ENCODE measurements around the gene MLXIP. TPM values are rescaled to one million over a fixed set of nuclear protein-coding genes. Genes with fewer than 3 reads are reported as not detected.

The MLXIP gene
- total and polyA plus RNA-seq, 2 of the 13 experiments (the other 11 are each of a cell fraction or from before 2014, with no cell fraction given) = 5.3 to 6.7 TPM

DNA sequence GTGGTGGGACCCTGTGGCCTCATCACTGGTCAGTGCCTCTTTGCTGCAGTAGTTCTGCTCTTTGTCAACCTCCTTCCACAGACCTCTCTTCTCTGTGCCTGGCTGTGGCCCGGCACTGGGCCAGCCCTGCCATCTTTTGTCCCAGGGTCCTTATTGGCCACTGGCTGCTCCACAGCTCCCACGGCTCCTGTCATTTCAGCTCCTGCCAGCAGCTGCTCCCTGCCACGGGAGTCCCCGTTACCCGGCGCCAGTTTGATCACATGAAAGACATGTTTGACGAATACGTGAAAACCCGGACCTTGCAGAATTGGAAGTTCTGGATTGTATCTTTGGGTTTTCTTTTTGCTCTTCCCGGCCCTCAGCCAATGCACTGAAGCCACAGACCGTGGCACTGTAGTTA is 60.1 kb downstream of the MLXIP start (continued):
- TF ChIP-seq, protein P1, sequence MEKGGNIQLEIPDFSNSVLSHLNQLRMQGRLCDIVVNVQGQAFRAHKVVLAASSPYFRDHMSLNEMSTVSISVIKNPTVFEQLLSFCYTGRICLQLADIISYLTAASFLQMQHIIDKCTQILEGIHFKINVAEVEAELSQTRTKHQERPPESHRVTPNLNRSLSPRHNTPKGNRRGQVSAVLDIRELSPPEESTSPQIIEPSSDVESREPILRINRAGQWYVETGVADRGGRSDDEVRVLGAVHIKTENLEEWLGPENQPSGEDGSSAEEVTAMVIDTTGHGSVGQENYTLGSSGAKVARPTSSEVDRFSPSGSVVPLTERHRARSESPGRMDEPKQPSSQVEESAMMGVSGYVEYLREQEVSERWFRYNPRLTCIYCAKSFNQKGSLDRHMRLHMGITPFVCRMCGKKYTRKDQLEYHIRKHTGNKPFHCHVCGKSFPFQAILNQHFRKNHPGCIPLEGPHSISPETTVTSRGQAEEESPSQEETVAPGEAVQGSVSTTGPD (CRISPR knock-in tag; IDR thresholded peaks at IDR 0.05) = no peak
- no peak for TF ChIP-seq SP1 (IDR thresholded peaks at IDR 0.05)
- no peak for TF ChIP-seq SP1 (CRISPR knock-in tag; IDR thresholded peaks at IDR 0.05)

DNA sequence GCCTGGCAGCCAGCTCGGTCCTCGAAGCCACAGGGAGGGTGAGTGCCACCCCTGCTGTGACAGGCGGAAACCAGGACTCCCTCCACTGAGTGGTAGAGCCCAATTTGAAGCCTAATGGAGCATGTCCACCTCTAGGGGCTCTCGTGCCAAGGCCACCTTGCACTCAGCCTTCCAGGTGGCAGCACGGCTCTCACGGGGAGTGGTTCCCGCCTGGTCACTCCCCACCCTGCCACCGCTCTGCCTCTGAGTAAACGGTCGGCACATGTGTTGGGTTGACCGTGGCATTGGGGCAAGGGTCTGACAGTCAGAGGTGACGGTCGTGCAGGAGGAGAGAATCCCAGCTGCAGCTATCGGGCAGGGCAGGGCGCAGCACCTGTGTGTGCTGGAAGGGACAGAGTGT is 60.7 kb downstream of the MLXIP start:
- no peak for DNase-seq (ENCODE audit: low spot score)
- TF ChIP-seq NR3C1 (CRISPR knock-in tag; IDR thresholded peaks at IDR 0.05) = no peak
- TF ChIP-seq ZNF451 (CRISPR knock-in tag; IDR thresholded peaks at IDR 0.05) = no peak
- TF ChIP-seq, protein P2, sequence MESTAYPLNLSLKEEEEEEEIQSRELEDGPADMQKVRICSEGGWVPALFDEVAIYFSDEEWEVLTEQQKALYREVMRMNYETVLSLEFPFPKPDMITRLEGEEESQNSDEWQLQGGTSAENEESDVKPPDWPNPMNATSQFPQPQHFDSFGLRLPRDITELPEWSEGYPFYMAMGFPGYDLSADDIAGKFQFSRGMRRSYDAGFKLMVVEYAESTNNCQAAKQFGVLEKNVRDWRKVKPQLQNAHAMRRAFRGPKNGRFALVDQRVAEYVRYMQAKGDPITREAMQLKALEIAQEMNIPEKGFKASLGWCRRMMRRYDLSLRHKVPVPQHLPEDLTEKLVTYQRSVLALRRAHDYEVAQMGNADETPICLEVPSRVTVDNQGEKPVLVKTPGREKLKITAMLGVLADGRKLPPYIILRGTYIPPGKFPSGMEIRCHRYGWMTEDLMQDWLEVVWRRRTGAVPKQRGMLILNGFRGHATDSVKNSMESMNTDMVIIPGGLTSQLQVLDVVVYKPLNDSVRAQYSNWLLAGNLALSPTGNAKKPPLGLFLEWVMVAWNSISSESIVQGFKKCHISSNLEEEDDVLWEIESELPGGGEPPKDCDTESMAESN (CRISPR knock-in tag; conservative IDR thresholded peaks at IDR 0.05) = no peak
- TF ChIP-seq, protein P3, sequence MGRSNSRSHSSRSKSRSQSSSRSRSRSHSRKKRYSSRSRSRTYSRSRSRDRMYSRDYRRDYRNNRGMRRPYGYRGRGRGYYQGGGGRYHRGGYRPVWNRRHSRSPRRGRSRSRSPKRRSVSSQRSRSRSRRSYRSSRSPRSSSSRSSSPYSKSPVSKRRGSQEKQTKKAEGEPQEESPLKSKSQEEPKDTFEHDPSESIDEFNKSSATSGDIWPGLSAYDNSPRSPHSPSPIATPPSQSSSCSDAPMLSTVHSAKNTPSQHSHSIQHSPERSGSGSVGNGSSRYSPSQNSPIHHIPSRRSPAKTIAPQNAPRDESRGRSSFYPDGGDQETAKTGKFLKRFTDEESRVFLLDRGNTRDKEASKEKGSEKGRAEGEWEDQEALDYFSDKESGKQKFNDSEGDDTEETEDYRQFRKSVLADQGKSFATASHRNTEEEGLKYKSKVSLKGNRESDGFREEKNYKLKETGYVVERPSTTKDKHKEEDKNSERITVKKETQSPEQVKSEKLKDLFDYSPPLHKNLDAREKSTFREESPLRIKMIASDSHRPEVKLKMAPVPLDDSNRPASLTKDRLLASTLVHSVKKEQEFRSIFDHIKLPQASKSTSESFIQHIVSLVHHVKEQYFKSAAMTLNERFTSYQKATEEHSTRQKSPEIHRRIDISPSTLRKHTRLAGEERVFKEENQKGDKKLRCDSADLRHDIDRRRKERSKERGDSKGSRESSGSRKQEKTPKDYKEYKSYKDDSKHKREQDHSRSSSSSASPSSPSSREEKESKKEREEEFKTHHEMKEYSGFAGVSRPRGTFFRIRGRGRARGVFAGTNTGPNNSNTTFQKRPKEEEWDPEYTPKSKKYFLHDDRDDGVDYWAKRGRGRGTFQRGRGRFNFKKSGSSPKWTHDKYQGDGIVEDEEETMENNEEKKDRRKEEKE (IDR thresholded peaks at IDR 0.05) = no peak
- TF ChIP-seq, protein P4, sequence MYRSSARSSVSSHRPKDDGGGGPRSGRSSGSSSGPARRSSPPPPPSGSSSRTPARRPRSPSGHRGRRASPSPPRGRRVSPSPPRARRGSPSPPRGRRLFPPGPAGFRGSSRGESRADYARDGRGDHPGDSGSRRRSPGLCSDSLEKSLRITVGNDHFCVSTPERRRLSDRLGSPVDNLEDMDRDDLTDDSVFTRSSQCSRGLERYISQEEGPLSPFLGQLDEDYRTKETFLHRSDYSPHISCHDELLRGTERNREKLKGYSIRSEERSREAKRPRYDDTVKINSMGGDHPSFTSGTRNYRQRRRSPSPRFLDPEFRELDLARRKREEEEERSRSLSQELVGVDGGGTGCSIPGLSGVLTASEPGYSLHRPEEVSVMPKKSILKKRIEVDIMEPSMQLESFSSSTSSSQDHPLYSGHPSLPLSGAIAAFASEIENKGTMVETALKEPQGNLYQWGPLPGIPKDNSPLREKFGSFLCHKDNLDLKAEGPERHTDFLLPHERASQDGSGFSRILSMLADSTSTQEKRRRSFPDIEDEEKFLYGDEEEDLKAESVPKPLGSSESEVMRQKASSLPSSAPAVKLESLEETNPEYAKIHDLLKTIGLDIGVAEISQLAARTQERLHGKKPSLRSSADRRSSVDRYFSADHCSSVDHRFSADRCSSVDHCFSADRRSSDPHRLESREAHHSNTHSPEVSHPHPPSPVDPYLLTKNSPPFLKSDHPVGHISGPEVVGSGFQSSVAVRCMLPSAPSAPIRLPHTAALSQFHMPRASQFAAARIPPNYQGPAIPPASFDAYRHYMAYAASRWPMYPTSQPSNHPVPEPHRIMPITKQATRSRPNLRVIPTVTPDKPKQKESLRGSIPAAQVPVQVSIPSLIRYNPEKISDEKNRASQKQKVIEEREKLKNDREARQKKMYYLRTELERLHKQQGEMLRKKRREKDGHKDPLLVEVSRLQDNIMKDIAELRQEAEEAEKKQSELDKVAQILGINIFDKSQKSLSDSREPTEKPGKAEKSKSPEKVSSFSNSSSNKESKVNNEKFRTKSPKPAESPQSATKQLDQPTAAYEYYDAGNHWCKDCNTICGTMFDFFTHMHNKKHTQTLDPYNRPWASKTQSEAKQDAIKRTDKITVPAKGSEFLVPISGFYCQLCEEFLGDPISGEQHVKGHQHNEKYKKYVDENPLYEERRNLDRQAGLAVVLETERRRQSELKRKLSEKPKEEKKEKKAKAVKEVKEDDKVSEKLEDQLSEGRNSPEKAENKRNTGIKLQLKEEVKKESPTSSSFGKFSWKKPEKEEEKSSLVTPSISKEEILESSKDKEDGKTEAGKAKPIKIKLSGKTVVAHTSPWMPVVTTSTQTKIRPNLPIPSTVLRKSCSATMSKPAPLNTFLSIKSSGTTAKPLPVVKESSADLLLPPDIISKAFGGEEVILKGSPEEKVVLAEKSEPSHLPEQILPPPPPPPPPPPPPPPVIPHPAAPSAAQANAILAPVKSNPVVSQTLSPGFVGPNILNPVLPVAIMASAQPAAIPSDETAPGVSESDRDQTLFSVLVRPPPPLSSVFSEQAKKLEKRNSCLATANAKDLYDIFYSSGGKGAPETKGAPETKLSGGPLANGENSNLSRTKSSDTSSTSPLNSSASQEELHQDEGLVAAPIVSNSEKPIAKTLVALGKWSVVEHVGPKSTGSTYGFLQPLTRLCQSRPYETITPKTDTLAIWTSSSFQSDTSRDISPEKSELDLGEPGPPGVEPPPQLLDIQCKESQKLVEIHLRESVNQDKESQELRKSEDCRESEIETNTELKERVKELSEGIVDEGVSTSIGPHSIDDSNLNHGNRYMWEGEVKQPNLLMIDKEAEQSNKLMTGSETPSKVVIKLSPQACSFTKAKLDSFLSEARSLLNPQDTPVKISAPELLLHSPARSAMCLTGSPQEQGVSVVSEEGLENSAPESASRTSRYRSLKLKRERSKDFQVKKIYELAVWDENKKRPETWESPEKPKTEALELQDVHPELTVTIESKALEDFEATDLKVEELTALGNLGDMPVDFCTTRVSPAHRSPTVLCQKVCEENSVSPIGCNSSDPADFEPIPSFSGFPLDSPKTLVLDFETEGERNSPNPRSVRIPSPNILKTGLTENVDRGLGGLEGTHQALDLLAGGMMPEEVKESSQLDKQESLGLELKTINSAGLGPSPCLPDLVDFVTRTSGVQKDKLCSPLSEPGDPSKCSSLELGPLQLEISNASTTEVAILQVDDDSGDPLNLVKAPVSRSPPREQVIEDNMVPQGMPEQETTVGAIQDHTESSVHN (CRISPR knock-in tag; IDR thresholded peaks at IDR 0.05) = no peak

More for the DNA sequence above, 60.7 kb downstream of the MLXIP start:
- no peak overlapping the region for H3K4me3 ChIP-seq (replicated peaks in 1 of 3; ENCODE audit: insufficient read depth in 1 of 3, low read depth in 2 of 3, low read length in 3 of 3)
- in situ Hi-C loops (cut with HindIII; ENCODE audit: extremely low pct_ligation_motif_present, low pct_unique_long_range_greater_than_20kb) = no loop called here
- no peaks in the 10 kb centered on the region for H3K9me3 ChIP-seq (ENCODE audit: low read length)
- POLR2A ChIA-PET = no interaction called here
- intact Hi-C loops (cut with micrococcal nuclease; ENCODE audit: unreplicated experiment) = no loop called here
- H3K4me1 ChIP-seq (ENCODE audit: insufficient read depth, low read length) = no peaks in the 10 kb centered on the region
- peaks cover 11 to 13% of the 10 kb centered on the region in 2 experiments; a peak in 2 of 5 replicates for H3K36me3 ChIP-seq (replicated peaks in 1 of 2; ENCODE audit: control insufficient read depth in 1 of 2, insufficient read depth in 2 of 2, low read length in 2 of 2)
- ATAC-seq (no peak; the same call in 2 of the 3 replicates), FAIRE-seq (no peak)
- no peak overlapping the region for H3K4me2 ChIP-seq (ENCODE audit: low read depth, low read length)
- no peaks in the 10 kb centered on the region for H3K27me3 ChIP-seq (ENCODE audit: control insufficient read depth in 1 of 2, insufficient read depth in 2 of 2, low read length in 2 of 2)
- no peak overlapping the region for H3K27ac ChIP-seq (ENCODE audit: extremely low read length, insufficient read depth, low read length)
- H4K20me1 ChIP-seq (ENCODE audit: insufficient read depth, low read length) = no peaks in the 10 kb centered on the region
- BruUV-seq (replicated peaks) = no TSS peak
- H3K79me2 ChIP-seq (ENCODE audit: insufficient read depth, low read length) = no peaks in the 10 kb centered on the region
- WGBS (ENCODE audit: low lambda C conversion rate) = 96% methylated on average over 10 of the region's 15 CpGs
- CTCF ChIA-PET (ENCODE audit: low intra/inter-chr PET ratio, low total read pairs) = no interaction called here
- no peak overlapping the region for H2AFZ ChIP-seq (ENCODE audit: low read length)
- H3K9ac ChIP-seq (ENCODE audit: insufficient read depth, low read depth, low read length) = no peak overlapping the region
